Measurements from ENCODE around the gene PRELP. TPM values are rescaled to one million over a fixed set of nuclear protein-coding genes. Genes with fewer than 3 reads are reported as not detected.

PRELP gene
- polyA plus RNA-seq, 1 experiment = 3.9 TPM

- no peak overlapping the region for H3K4me3 ChIP-seq (ENCODE audit: low read depth, low read length)
- no peaks in the 10 kb centered on the region for H3K36me3 ChIP-seq (ENCODE audit: control insufficient read depth, insufficient read depth, low read length)
- ChIA-PET POLR2A (no interaction called here), CTCF (interaction anchor here (0.6 to 1.2 kb wide), 2 partner anchors 9 to 191 kb away, joined by 3 read pairs; no protein-coding TSS in a partner anchor)
- no peak for DNase-seq (ENCODE audit: low read depth)
- TF ChIP-seq, protein P1, sequence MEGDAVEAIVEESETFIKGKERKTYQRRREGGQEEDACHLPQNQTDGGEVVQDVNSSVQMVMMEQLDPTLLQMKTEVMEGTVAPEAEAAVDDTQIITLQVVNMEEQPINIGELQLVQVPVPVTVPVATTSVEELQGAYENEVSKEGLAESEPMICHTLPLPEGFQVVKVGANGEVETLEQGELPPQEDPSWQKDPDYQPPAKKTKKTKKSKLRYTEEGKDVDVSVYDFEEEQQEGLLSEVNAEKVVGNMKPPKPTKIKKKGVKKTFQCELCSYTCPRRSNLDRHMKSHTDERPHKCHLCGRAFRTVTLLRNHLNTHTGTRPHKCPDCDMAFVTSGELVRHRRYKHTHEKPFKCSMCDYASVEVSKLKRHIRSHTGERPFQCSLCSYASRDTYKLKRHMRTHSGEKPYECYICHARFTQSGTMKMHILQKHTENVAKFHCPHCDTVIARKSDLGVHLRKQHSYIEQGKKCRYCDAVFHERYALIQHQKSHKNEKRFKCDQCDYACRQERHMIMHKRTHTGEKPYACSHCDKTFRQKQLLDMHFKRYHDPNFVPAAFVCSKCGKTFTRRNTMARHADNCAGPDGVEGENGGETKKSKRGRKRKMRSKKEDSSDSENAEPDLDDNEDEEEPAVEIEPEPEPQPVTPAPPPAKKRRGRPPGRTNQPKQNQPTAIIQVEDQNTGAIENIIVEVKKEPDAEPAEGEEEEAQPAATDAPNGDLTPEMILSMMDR (IDR thresholded peaks at IDR 0.05; ENCODE audit: insufficient read depth, low read depth, low read length) = no peak
- H3K27me3 ChIP-seq (ENCODE audit: control insufficient read depth, insufficient read depth, low read length) = no peaks in the 10 kb centered on the region
These were observed 61.4 kb downstream of the PRELP start for GRCh38 chr1:203536980-203537455.

DNA sequence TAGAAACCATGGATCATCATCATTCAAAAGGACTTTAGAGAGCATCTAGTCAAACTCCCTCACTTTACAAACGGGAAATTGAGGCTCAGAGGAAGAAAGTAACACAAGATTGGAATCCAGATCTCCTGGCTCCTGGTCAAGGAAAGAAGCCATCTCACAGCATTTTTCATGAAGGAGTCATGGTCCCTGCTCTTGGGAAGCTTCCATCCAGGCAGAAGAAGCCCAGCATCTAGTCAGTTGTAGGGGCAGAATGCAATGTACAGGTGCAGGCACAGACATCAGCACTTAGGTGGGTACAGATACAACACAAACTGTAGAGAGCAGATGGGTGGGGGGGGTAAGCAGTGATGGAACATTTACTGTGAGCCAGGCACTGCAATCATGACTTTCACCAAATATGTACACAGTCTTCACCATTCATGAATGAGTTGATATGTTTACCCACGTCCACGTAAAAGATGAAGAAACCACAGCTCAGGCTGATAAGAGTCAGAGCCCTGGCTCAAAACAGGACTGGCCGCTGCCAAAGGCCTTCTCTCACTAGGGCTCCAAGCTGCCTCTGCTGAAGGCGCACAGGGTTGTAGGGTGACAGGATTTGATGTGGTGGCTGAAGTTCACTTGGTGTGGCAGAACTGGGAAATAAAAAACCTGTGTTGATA is 62.3 kb downstream of the PRELP start:
- Histone ChIP-seq H3K4me3 (ENCODE audit: low read depth, low read length) (no peak overlapping the region), H3K36me3 (ENCODE audit: control insufficient read depth, insufficient read depth, low read length) (no peaks in the 10 kb centered on the region), H3K27me3 (ENCODE audit: control insufficient read depth, insufficient read depth, low read length) (no peaks in the 10 kb centered on the region)
- POLR2A ChIA-PET = no interaction called here
- CTCF ChIA-PET = interaction anchor here (1.2 kb wide), 1 partner anchor 10 kb away, joined by 3 read pairs; no protein-coding TSS in a partner anchor
- TF ChIP-seq, protein P1 (IDR thresholded peaks at IDR 0.05; ENCODE audit: insufficient read depth, low read depth, low read length) = no peak
- DNase-seq (ENCODE audit: low read depth) = no peak

GRCh38 chr1:203538726-203539125 is 63.1 kb downstream of the PRELP start:
- TF ChIP-seq, protein P1 (IDR thresholded peaks at IDR 0.05; ENCODE audit: insufficient read depth, low read depth, low read length) = no peak
- Histone ChIP-seq H3K27me3 (ENCODE audit: control insufficient read depth, insufficient read depth, low read length) (no peaks in the 10 kb centered on the region), H3K4me3 (ENCODE audit: low read depth, low read length) (no peak overlapping the region), H3K36me3 (ENCODE audit: control insufficient read depth, insufficient read depth, low read length) (no peaks in the 10 kb centered on the region)
- POLR2A ChIA-PET = no interaction called here
- CTCF ChIA-PET = no interaction called here
- no peak for DNase-seq (ENCODE audit: low read depth)

DNA sequence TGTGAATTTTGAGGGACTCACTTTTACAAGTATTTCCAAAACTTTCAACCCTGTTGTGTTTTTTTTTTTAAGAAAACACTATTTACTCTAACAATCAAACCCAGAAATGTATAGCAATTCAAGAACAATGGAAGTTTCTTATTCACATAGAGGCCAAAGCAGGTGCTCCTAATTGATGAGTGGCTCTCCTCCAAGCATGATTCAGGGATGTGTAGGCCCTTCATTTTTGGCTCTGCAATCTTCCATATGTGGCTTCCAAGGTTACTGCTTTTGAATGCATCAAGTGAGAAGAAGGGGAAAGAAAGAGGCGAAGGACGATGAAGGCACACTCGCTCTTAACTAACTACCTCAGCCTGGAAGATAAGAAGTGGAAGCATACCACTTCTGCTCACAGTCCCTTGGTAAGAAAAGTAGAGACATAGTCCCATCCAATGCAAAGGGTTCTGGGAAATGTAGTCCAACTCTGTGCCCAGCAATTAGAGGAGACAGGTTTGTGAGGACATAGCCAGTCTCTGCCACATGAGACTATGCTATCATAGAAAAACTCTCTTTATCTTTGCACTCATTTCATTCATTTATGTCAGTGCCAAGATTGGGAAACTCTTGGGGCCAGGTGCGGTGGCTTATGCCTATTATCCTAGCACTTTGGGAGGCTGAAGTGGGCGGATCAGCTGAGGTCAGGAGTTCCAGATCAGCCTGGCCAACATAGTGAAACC is 64.4 kb downstream of the PRELP start:
- TF ChIP-seq, protein P1 (IDR thresholded peaks at IDR 0.05; ENCODE audit: insufficient read depth, low read depth, low read length) = no peak
- H3K27me3 ChIP-seq (ENCODE audit: control insufficient read depth, insufficient read depth, low read length) = no peaks in the 10 kb centered on the region
- POLR2A ChIA-PET = no interaction called here
- no peaks in the 10 kb centered on the region for H3K36me3 ChIP-seq (ENCODE audit: control insufficient read depth, insufficient read depth, low read length)
- no peak for DNase-seq (ENCODE audit: low read depth)
- CTCF ChIA-PET = no interaction called here
- no peak overlapping the region for H3K4me3 ChIP-seq (ENCODE audit: low read depth, low read length)

Other genes with a start within 250 kb of the PRELP start
- gene CHIT1, start 246.1 kb upstream of the PRELP start, polyA plus RNA-seq (2011; rRNA removed) = not detected in 2 replicates
- 22.8 and 23.7 TPM in 2 replicates for gene BTG2, start 170.3 kb upstream of the PRELP start, polyA plus RNA-seq (2011; rRNA removed)
- 14.0 and 18.0 TPM in 2 replicates for gene FMOD, start 124.7 kb upstream of the PRELP start, polyA plus RNA-seq (2011; rRNA removed)
- gene OPTC, start 18.3 kb downstream of the PRELP start, polyA plus RNA-seq (2011; rRNA removed) = not detected in 2 replicates
- gene ATP2B4, start 151.0 kb downstream of the PRELP start, polyA plus RNA-seq (2011; rRNA removed) = 361 and 409 TPM in 2 replicates